GM18517 (cell line): ENCODE data around the gene ANKFN1.
"Not testable (repeated sequence)": the region's sequence is repeated elsewhere in the genome, so short reads cannot be mapped to it uniquely, and the experiment has no call there.

Experiments
- ATAC-seq: cut with Tn5 transposase; IDR thresholded peaks from one replicate; pipeline ENCODE4 v1.9.1; 2021; ENCODE audit warnings: mild to moderate bottlenecking, moderate library complexity; ENCODE audit not compliant: unreplicated experiment

ANKFN1 gene

DNA sequence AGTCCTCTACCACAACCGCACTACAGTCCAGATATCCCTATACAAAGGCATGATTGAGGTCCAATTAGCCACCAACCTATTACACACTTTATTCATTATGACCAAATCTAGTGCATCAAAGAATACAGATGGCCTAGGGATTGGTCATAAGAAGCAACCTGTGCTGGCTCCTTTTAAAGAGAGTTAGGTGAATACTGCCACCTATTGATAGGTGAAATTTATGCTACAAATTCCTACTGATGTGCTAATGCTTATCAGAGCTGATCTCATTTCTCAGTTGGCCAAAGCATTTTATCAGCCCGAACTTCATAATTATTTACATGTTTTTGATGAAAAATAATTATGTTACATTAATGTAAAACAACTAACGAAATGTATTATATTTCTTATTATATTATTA lies 166.3 kb downstream of the ANKFN1 start:
- no peak for ATAC-seq

DNA sequence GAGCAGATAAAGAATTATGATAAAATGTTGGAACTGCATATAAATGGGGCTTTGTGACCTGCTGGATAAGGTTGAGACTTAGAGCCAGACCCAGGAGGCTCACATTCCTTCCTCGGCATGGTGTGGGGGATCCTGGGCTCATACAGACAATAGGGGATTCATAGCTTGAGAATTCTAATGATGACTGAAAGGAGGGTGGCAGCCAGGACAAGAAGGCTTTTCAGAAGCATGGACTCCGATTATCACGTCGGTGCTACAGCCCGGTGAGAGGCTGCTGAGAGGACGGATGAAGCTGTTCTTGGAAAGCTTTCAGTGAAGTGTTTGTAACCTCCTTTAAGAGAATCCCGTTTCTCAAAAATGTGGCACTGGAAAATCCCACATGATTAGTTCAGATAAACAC lies 167.2 kb downstream of the ANKFN1 start:
- no peak for ATAC-seq

DNA sequence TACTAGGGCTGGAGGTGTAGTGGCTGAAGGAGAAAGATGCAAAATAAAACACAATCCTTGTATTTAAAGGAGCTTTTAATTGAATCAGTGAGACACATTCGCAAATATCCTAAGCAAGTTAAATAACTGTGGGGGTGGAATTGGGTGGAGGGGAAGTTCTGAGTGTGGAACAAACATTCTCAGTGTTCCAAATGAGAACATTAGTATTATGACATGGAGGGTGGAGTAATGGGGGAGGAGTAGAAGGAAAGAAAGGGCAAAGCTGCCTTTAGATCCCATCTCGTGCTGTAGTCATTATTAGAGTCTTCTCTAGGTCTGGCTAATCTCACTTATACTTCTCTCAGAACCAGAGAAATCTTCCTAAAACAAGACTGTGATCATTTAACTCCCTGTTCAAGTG lies 169.7 kb downstream of the ANKFN1 start:
- ATAC-seq, result no peak

DNA sequence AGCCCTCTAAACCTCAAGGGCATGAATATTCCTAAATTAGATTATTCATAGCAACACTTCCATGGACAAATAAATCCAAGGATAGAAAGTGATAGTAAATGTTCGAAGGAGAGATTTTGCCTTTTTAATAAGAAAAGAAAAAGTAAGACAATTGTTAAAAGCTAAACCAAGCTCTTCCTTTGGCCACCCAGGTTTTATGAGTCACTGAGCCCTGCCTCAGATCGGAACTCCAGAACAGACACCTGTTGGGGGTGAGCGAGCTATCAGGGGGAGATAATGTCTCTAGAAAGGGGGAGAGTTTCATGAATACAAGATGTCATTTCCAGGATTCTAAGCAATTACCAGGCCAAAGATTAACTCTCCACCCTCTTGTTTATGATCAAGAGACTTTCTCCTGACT lies 171.4 kb downstream of the ANKFN1 start:
- ATAC-seq, result no peak

DNA sequence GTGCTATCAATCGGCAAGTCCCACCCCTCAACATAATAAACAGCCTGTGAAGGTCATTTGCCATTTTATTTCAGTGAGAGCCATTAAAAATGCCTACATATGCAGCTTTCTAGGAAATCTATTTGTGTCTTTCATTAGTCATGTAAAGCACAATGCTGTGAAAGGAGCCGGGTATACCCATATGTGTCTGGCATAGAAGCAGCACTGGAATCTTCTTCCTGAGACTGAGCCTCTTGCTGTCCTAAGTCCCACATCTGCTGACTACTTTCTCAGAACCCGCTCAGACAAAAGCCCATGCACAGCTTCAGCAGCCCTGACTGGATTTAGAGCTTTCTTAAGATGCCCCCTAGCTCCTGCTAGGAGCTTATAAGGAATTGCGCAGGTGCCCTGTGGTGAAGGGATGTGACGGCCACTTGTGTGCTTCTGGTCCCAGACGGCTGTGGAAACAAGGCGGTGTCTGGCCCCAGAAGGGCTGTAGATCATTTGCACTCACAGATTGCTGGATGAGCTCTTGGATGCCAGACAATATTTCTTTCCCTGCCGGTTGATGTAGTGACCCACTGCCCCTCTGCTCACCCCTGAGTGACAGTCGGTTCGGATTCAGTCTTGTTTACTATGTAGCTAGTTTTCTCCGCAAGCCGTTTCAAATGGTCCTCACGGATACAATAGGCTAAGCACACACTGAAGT lies 172.2 kb downstream of the ANKFN1 start:
- no peak for ATAC-seq

DNA sequence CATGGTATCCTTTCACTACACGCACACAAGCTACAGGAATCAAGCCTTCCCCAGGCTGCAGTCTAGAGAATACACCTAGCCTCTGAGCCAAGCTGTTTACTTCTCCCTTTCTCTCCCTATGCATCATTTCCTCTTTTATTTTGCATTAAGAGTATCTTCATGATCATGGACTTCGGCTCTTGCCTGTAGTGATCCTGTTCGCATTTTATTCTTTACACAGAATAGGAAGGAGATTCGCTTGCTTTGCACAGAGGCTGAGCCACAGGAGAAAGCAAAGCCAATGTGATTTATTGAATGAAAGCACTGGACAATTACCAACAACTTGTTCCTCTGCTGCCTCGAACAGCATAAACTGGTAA lies 172.7 kb downstream of the ANKFN1 start:
- ATAC-seq, result no peak

DNA sequence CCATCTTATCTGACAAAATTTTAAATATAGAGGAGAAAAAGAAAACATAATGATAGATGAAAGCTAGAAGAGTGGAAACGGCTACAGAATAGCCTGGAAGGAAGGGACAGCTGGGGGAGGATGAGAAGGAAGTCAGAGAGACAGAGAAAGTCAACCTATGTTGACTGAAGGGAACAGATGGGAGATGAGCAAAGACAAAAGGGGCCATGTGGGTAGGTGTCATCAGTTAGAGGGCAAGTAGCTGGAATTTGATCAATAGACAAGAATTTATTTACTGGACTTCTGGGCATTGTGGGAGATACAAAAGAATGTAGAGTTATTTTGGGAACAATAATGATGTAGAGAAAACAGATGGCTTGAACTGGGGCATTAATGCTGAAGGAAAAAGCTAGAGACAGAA lies 194.4 kb downstream of the ANKFN1 start:
- ATAC-seq, result no peak

DNA sequence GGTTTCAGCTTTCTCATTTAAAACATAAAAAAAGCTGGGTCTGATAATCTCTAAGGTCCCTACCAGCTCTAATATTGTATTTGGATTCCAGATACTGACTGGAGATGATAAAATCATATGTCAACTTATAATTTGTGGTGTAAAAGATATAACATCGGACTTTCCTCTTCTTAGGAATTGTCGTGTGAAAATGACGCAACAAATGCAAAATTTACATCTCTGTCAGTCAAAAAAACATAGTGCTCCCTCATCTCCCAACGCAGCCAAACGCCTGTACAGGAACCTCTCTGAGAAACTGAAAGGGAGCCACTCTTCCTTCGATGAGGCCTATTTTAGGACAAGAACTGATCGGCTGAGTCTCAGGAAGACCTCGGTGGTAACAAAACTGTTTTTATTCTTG lies 197.3 kb downstream of the ANKFN1 start:
- no peak for ATAC-seq

DNA sequence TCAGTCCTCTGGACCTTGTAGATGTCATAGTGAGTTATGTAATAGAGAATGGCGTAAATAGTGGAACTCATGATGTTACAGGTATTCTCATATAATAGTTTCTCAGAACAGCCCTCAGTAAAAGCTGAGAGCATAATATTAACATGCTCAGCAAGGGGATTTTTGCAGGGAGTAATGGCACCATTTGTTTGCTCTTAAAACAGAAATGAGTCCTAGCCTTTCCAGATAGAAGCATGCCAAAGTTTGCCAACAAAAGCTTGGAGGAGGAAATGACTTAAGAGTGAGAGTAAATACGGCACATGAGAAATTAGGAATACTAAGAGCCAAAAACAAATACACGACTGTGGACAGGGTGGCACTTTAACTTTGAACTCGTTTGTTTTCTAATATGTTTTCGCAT lies 198.4 kb downstream of the ANKFN1 start:
- no peak for ATAC-seq

DNA sequence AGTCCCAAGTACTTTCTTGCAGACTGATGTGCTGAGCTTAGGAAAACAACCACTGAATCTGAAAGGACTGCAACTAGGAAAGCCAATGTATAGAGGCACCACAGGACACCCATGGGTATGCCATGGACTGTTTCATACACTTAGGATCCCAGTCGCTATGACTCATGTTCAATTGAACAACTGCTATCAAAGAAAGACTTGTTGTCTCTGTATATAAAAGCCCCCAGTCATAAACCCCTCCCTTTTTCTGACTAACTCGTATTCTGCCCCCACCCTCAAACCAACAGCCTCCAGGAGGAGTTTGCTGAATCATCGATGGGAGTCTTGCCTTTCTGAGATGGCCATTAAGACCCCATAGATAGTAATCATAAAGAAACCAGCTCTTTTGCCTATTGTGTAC lies 205.4 kb downstream of the ANKFN1 start:
- ATAC-seq, result no peak

DNA sequence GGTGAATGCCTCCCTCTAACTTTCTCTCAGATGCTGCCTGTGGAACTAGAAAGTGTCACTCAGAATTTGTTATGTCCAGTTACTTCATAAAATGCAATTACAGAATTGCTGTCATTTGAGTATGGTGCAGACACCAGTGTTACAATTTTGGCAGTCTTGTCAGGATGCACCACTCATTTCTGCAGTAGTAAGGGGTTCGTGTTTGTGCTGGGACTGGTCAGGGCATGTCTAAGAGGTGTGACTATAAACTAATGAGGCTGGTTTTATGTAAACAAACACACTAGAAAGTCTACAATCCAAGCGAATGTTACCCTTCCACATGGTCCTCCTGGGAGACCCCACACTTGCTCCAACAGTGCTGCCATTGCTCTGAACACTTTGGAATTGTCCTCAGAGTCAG lies 206.2 kb downstream of the ANKFN1 start:
- no peak for ATAC-seq

DNA sequence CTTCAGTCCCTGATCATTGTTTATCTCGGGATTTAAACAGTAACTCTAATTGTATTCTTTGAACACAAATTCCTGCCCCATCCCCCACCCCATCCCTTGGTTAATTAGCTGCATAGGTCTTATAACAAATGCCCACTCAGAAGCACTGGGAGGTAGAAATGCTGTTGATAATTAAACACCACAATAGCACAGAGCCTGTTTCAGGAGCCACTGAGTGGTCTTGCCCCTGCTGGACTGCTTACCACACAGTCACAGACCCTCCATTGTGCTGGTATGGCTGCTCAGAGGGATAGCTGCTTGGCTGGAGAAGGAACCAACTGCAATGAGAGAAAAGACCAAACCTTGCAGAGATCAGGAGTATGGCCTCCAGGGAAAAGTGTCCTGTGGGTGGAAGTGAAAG lies 214.1 kb downstream of the ANKFN1 start:
- ATAC-seq, result no peak

DNA sequence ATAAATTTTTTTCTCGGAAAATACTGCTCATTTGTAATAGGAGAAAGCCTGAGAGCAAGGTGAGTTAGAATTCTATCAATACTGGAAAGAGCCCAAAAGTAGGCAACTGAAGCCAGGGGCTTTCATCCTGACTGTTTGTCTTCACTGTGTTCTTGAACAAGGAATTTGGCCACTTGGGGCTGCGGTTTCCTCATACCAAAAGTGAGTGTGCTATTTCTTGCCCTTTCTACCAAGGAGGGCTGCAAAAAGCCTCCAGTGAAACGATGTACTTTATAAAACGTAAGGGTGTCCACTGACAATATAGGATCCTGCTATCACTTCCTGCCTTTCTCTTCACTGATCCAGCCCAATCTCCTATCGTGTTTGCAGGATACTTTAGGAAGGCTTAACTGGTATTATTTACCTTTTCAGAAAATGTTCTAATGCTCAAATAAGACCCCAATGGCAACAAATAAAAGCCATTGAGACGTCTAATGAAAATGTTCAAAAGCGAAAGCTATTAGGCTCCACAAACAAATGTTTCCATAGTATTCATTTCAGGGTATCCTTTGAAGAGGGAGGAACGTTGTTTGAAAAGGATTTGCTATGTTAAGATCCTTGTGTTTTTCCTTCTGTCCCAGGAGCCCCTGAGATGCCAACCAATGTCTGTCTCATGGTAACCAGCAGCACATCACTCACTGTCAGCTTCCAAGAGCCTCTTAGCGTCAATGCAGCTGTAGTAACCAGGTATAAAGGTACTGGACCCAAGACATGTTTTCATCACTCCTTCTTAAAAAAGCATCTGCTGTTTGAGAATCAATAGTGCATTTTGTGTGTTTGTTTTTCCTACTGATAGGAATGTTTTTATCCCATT lies 220.9 kb downstream of the ANKFN1 start:
- no peak for ATAC-seq

DNA sequence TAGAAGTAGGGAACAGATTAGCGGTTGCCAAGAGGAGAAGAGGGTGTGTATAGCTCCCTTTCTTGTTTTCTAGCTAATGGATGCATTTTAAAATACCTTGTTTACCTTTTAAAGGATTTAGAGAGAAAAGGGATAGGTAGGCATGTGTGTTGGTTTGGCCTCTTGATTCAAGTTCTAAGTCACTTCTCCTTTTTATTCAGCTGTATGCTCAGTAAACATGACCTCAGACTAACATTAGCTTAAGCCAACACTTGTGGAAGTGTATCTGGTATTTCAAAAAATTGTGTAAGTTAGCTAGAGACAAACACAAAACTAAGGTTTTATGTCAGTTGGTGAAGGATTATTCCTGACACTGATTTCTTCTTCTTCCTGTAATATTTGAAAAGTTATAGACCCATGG lies 236.1 kb downstream of the ANKFN1 start:
- ATAC-seq, result no peak

DNA sequence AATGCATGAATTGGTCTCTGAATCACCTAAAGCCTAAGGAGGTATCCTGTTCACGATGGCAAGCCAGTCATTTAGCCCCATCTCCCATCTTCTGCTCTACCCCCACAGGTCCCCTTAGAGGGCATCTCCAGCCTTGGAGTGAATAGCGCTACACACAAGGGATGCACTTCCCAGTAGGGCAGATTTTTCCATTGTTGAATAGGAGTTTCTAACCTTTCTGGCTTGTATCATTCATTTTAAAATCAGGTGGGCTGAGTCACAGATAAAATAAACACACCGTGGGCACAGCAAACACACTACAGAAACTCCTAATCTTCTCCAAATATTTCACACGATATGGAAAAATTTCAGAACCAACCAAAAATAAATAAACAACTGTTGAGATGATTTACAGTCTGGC lies 239.0 kb downstream of the ANKFN1 start:
- no peak for ATAC-seq

DNA sequence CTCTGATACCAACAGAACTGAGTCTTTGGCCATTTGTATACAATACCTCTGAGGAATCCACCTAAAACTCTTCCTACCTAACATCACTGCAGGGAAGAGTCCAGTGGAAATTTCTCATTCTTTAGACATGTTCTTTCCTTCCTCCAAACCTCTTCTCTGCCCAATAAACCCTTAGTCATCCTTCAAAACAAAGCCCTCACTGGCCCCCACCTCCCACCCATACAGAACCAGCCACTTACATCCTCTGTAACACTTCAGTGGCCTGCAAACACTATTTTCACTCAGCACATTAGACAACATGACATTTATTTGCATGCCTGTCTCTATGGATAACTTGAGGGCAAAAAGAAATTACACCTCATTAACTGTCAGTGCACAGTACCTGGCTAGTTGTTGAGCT lies 239.9 kb downstream of the ANKFN1 start:
- no peak for ATAC-seq

DNA sequence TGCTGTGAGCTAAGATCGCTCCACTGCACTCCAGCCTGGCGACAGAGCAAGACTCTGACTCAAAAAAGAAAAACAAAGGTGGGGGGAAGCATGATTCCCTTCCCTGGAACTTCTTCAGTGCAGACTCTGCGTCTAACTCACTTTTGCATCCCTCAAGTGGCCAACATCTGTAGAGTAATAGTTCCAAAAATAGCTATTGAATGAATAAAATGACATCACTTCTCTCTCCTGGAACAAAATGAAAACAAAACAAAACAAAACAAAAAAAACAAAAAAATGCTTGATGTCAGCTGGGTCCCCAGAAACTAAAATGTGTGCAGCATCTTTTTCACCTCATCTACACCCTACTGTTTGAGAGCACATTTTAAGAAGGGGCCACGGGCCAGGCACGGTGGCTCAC lies 242.5 kb downstream of the ANKFN1 start:
- ATAC-seq, result no peak

DNA sequence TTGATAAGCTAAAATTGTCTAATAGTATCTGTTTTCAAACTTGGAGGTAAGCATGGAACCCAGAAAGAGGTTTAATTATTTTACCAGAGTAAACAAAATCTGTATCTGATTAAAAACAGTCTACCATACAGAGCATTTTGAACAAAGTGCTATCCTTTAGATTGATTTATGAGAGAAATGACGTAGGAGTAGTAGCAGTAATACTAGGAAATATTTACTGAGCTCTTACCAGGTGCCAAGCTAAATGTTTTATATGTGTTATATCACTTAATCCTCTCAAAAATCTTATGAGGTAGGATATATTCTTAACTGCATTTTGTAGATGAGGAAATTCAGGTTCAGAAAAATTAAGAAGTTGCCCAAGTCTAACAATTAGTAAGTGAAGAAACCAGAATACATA lies 253.8 kb downstream of the ANKFN1 start:
- no peak for ATAC-seq

DNA sequence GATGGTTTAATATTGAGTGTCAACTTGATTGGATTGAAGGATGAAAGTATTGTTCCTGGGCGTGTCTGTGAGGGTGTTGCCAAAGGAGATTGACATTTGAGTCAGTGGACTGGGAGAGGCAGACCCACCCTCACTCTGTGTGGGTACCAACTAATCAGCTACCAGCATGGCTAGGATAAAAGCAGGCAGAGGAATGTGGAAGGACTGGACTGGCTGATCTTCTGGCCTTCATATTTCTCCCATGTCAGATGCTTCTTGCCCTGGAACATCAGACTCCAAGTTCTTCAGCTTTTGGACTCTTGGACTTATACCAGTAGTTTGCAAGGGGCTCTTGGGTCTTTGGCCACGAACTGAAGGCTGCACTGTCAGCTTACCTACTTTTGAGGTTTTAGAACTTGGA lies 259.1 kb downstream of the ANKFN1 start:
- not testable (repeated sequence) for ATAC-seq

DNA sequence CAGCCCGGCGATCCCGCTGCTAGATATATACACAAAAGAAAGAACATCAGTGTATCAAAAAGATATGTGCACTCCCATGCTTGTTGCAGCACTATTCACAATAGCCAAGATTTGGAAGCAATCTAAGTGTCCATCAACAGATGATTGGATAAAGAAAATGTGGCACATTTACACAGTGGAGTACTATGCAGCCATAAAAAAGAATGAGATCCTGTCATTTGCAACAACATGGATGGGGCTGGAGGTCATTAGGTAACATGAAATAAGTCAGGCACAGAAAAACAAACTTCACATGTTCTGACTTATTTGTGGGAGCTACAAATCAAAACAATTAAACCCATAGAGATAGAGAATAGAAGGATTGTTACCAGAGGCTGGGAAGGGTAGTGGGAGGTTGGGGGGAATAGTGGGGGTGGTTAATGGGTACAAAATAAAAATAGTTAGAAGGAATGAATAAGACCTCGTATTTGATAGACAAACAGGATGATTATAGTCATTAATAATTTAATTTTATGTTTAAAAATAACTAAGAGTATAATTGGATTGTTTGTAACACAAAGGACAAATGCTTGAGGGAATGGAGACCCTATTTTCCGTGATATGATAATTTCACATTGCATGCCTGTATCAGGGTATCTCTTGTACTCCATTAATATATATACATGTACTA lies 263.5 kb downstream of the ANKFN1 start:
- no peak for ATAC-seq

DNA sequence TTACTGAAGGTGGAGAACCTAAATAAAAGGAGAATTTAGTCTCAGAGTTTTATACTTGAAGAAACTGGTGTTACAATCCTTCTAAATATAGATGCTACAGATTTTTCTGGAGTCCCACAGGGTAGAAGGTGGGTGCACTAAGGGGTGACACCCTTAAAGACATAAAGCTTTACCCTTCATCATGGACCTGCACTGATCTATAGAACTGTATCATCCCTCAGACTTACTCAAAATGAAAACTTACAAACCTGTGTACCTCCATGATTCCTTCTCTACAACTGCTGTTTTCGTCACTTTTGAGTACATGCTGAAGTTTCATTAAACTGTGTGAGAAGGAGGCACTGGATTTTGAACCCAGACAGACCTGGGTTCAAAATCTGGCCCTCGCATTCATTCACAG lies 270.7 kb downstream of the ANKFN1 start:
- no peak for ATAC-seq

DNA sequence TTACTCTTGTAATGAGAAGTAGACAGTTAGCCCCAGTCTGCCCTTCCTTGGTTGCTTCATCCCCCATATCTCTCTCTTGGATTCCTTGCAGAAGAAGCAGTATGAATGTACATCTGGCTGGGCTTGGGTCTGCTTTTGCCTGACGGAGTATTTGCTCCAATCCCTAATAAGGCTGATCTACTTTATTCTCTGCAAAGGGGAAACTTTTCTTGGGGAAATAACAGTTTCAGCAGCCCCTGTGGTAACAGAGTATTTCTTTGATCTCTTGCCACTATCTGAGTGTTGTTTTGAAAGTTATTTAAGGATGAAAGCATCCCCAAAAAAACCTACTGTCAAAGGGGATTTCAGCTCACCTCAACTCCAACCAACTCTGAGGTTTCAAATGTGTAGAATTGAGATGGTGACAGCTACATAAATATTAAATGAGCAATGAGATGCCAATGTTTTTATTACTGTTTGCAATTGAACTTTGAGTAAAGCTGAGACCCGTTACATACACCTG lies 271.3 kb downstream of the ANKFN1 start:
- ATAC-seq, result no peak
